Liver (tissue), 3 donors: ENCODE measurements around the gene FARS2.

Experiments
- CTCF ChIP-seq: fragments of 150-350 bp; IDR thresholded peaks from 2 replicates; pipeline ENCODE4 v1.5.1; 2017; ENCODE audit warnings: improper control_type of control experiment, low read depth, low read length; ENCODE audit not compliant: missing input control
- EGR1 ChIP-seq, 2 donors: IDR thresholded peaks; 2 replicates each; pipeline ENCODE4 v1.6.1; 2016 to 2018; ENCODE audit warnings: antibody characterized with exemption in 2 of 2, low read depth in 2 of 2
- FOXA1 ChIP-seq: IDR thresholded peaks from 2 replicates; pipeline ENCODE4 v1.6.1; 2016; ENCODE audit warnings: antibody characterized with exemption
- HNF4A ChIP-seq, 2 donors: conservative IDR thresholded peaks; 2 replicates each; pipeline ENCODE4 v1.6.1; 2016; ENCODE audit warnings: antibody characterized with exemption in 2 of 2, mild to moderate bottlenecking in 2 of 2
- HNF4G ChIP-seq: IDR thresholded peaks from 2 replicates; pipeline ENCODE4 v1.6.1; 2016; ENCODE audit warnings: antibody characterized with exemption
- MAX ChIP-seq: IDR thresholded peaks from 2 replicates; pipeline ENCODE4 v1.6.1; 2016; ENCODE audit warnings: antibody characterized with exemption
- RAD21 ChIP-seq, 2 donors: IDR thresholded peaks; 2 replicates each; pipeline ENCODE4 v1.6.1; 2016; ENCODE audit warnings: antibody characterized with exemption in 2 of 2, mild to moderate bottlenecking in 2 of 2
- REST ChIP-seq: IDR thresholded peaks from 2 replicates; pipeline ENCODE4 v1.6.1; 2016; ENCODE audit warnings: antibody characterized with exemption, mild to moderate bottlenecking
- RXRA ChIP-seq, 2 donors: IDR thresholded peaks; 2 replicates each; pipeline ENCODE4 v1.6.1; 2017 to 2018; ENCODE audit warnings: antibody characterized with exemption in 2 of 2, mild to moderate bottlenecking in 1 of 2
- SP1 ChIP-seq: IDR thresholded peaks from 2 replicates; pipeline ENCODE4 v1.6.1; 2018; ENCODE audit warnings: antibody characterized with exemption, mild to moderate bottlenecking
- YY1 ChIP-seq: IDR thresholded peaks from 2 replicates; pipeline ENCODE4 v1.6.1; 2016; ENCODE audit warnings: antibody characterized with exemption, mild to moderate bottlenecking
- donor health status: healthy.
- donor health status: healthy.

- TF ChIP-seq YY1 (no peak), CTCF (no peak), RAD21 (IDR thresholded peaks at IDR 0.05) (no peak), SP1 (no peak), HNF4A (conservative IDR thresholded peaks at IDR 0.05) (no peak), REST (no peak), MAX (no peak), HNF4G (no peak), RXRA (IDR thresholded peaks at IDR 0.05) (no peak), EGR1 (IDR thresholded peaks at IDR 0.05; ENCODE audit: low read depth in 2 of 2) (no peak), FOXA1 (no peak)
Observed at GRCh38 chr6:5425797-5426196, 164.5 kb downstream of the FARS2 start.
